ENCODE results near the gene S100PBP. TPM values are rescaled to one million over a fixed set of nuclear protein-coding genes. Genes with fewer than 3 reads are reported as not detected.

The S100PBP gene
- polyA plus RNA-seq, 2 of the 4 experiments (the other 2 are of a cell fraction), result 16.1 to 41.9 TPM

GRCh38 chr1:32872192-32872460 lies 54.7 kb downstream of the S100PBP start:
- ATAC-seq (no peak), FAIRE-seq (no peak), DNase-seq (ENCODE audit: low read depth in 1 of 2, low spot score in 1 of 2) (no peak)
- Histone ChIP-seq H3K4me3 (no peak overlapping the region), H3K4me2 (no peak overlapping the region), H3K9me3 (no peaks in the 10 kb centered on the region), H3K4me1 (0 out of 3 replicates have a peak, but pooled peaks cover 2% of the 10 kb centered on the region), H3K27ac (no peak overlapping the region)
- 78% methylated on average over 6 of the region's 7 CpGs for WGBS (ENCODE audit: missing lambda C conversion rate)
- POLR2A ChIA-PET, result interaction anchor here (0.6 to 1.4 kb wide), 2 partner anchors 134 to 208 kb away, joined by 4 to 5 read pairs; no protein-coding TSS in a partner anchor
- TF ChIP-seq HMGXB4 (CRISPR knock-in tag; IDR thresholded peaks at IDR 0.05; ENCODE audit: borderline replicate concordance) (no peak), ZFP36 (IDR thresholded peaks at IDR 0.05; ENCODE audit: borderline replicate concordance, partially characterized antibody) (no peak), MAX (IDR thresholded peaks at IDR 0.05) (no peak), EHF (CRISPR knock-in tag; IDR thresholded peaks at IDR 0.05) (no peak), REST (IDR thresholded peaks at IDR 0.05) (no peak), GATA3 (IDR thresholded peaks at IDR 0.05; ENCODE audit: borderline replicate concordance) (no peak)
- CTCF ChIA-PET, result interaction anchor here (0.6 to 3.6 kb wide), 21 partner anchors 8 to 424 kb away, joined by 3 to 22 read pairs (median 5); partner anchors contain the start of gene HPCA

- Histone ChIP-seq H3K9me3 (no peaks in the 10 kb centered on the region), H3K27ac (no peak overlapping the region), H3K4me1 (0 out of 3 replicates have a peak, but pooled peaks cover 2% of the 10 kb centered on the region), H3K4me3 (no peak overlapping the region), H3K4me2 (no peak overlapping the region)
- TF ChIP-seq HOXB5 (CRISPR knock-in tag; IDR thresholded peaks at IDR 0.05) (no peak), SMC3 (IDR thresholded peaks at IDR 0.05) (no peak), ZFP36 (IDR thresholded peaks at IDR 0.05; ENCODE audit: borderline replicate concordance, partially characterized antibody) (no peak), HES2 (IDR thresholded peaks at IDR 0.05) (no peak), FOSL2 (IDR thresholded peaks at IDR 0.05) (no peak), FOSL2 (CRISPR knock-in tag; IDR thresholded peaks at IDR 0.05) (no peak), EP300 (IDR thresholded peaks at IDR 0.05) (no peak), ZC3H11A (IDR thresholded peaks at IDR 0.05) (no peak), EHMT2 (IDR thresholded peaks at IDR 0.05; ENCODE audit: low read depth) (no peak), NR3C1 (IDR thresholded peaks at IDR 0.05) (no peak), TP53 (CRISPR knock-in tag; IDR thresholded peaks at IDR 0.05) (no peak), PHF8 (IDR thresholded peaks at IDR 0.05; ENCODE audit: borderline replicate concordance, low read depth) (no peak), RARB (CRISPR knock-in tag; IDR thresholded peaks at IDR 0.05) (no peak), RNF2 (IDR thresholded peaks at IDR 0.05; ENCODE audit: borderline replicate concordance, low read depth) (no peak), KDM5A (IDR thresholded peaks at IDR 0.05) (no peak), TFCP2L1 (CRISPR knock-in tag; IDR thresholded peaks at IDR 0.05) (no peak), MAZ (IDR thresholded peaks at IDR 0.05; ENCODE audit: borderline replicate concordance, low read depth, low read length) (no peak), CBX8 (IDR thresholded peaks at IDR 0.05) (no peak)
- TF ChIP-seq, protein P1, sequence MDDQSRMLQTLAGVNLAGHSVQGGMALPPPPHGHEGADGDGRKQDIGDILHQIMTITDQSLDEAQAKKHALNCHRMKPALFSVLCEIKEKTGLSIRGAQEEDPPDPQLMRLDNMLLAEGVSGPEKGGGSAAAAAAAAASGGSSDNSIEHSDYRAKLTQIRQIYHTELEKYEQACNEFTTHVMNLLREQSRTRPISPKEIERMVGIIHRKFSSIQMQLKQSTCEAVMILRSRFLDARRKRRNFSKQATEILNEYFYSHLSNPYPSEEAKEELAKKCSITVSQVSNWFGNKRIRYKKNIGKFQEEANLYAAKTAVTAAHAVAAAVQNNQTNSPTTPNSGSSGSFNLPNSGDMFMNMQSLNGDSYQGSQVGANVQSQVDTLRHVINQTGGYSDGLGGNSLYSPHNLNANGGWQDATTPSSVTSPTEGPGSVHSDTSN (IDR thresholded peaks at IDR 0.05), result no peak
- TF ChIP-seq, protein P2, sequence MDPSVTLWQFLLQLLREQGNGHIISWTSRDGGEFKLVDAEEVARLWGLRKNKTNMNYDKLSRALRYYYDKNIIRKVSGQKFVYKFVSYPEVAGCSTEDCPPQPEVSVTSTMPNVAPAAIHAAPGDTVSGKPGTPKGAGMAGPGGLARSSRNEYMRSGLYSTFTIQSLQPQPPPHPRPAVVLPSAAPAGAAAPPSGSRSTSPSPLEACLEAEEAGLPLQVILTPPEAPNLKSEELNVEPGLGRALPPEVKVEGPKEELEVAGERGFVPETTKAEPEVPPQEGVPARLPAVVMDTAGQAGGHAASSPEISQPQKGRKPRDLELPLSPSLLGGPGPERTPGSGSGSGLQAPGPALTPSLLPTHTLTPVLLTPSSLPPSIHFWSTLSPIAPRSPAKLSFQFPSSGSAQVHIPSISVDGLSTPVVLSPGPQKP (IDR thresholded peaks at IDR 0.05; ENCODE audit: low read depth, low read length), result no peak
- TF ChIP-seq, protein P3, sequence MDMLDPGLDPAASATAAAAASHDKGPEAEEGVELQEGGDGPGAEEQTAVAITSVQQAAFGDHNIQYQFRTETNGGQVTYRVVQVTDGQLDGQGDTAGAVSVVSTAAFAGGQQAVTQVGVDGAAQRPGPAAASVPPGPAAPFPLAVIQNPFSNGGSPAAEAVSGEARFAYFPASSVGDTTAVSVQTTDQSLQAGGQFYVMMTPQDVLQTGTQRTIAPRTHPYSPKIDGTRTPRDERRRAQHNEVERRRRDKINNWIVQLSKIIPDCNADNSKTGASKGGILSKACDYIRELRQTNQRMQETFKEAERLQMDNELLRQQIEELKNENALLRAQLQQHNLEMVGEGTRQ (IDR thresholded peaks at IDR 0.05), result no peak
- ChIA-PET POLR2A (no interaction called here), CTCF (interaction anchor here (0.6 to 3.9 kb wide), 25 partner anchors 9 to 425 kb away, joined by 3 to 40 read pairs (median 4); partner anchors contain the start of gene HPCA)
- no peak for DNase-seq (ENCODE audit: low read depth in 1 of 2, low spot score in 1 of 2)
- 38% methylated on average over 4 of the region's 5 CpGs for WGBS (ENCODE audit: missing lambda C conversion rate)
- FAIRE-seq, result no peak
- no peak for ATAC-seq
These were observed 56.0 kb downstream of the S100PBP start for GRCh38 chr1:32873484-32873883.

Measured in A549 (cell line).